HEK293T (cell line): ENCODE measurements around the gene SGTA.

Experiments used
- CTCF ChIA-PET: fragments of 350-600 bp; formaldehyde crosslinking; extraction: SDS; loops from one replicate; lab custom pipeline; 2021; ENCODE audit warnings: antibody characterized with exemption, inconsistent platforms; lab: Yijun Ruan, JAX
- POLR2A ChIA-PET: fragments of 350-600 bp; formaldehyde crosslinking; extraction: SDS; loops from one replicate; lab custom pipeline; 2020; ENCODE audit warnings: antibody characterized with exemption, inconsistent platforms; lab: Yijun Ruan, JAX
- DNase-seq: peaks from one replicate; pipeline ENCODE4 v3.0.0; 2012; ENCODE audit warnings: mixed read lengths; ENCODE audit errors: extremely low spot score
- ARNT ChIP-seq: fragments of 450-650 bp; IDR thresholded peaks from 2 replicates; pipeline ENCODE4 v1.6.1; 2017; ENCODE audit warnings: mild to moderate bottlenecking
- BHLHE40 ChIP-seq: fragments of 450-650 bp; IDR thresholded peaks from 2 replicates; pipeline ENCODE4 v1.6.1; 2016; ENCODE audit warnings: mild to moderate bottlenecking, moderate library complexity, borderline replicate concordance
- CTBP1 ChIP-seq: fragments of 450-650 bp; IDR thresholded peaks from 2 replicates; pipeline ENCODE4 v1.6.1; 2016; ENCODE audit warnings: borderline replicate concordance
- ELF4 ChIP-seq: fragments of 450-650 bp; IDR thresholded peaks from 2 replicates; pipeline ENCODE4 v1.6.1; 2017; ENCODE audit warnings: antibody characterized with exemption
- FOXA1 ChIP-seq: fragments of 450-650 bp; IDR thresholded peaks from 2 replicates; pipeline ENCODE4 v1.6.1; 2016; ENCODE audit warnings: mild to moderate bottlenecking
- FOXK2 ChIP-seq: fragments of 450-650 bp; IDR thresholded peaks from 2 replicates; pipeline ENCODE4 v1.6.1; 2016; ENCODE audit warnings: mild to moderate bottlenecking
- FOXM1 ChIP-seq: fragments of 450-650 bp; IDR thresholded peaks from 2 replicates; pipeline ENCODE4 v1.6.1; 2017; ENCODE audit warnings: mild to moderate bottlenecking, borderline replicate concordance
- HDGF ChIP-seq: fragments of 450-650 bp; IDR thresholded peaks from 2 replicates; pipeline ENCODE4 v1.6.1; 2017; ENCODE audit warnings: antibody characterized with exemption, borderline replicate concordance
- L3MBTL2 ChIP-seq: fragments of 450-650 bp; conservative IDR thresholded peaks from 2 replicates; pipeline ENCODE4 v1.6.1; 2016; ENCODE audit warnings: mild to moderate bottlenecking
- LEF1 ChIP-seq: fragments of 450-650 bp; IDR thresholded peaks from 2 replicates; pipeline ENCODE4 v1.6.1; 2017; ENCODE audit warnings: mild to moderate bottlenecking, borderline replicate concordance
- NFRKB ChIP-seq: fragments of 450-650 bp; IDR thresholded peaks from 2 replicates; pipeline ENCODE4 v1.6.1; 2016; ENCODE audit warnings: mild to moderate bottlenecking, moderate library complexity
- PKNOX1 ChIP-seq: fragments of 450-650 bp; IDR thresholded peaks from 2 replicates; pipeline ENCODE4 v1.6.1; 2016
- SP1 ChIP-seq: fragments of 450-650 bp; IDR thresholded peaks from 2 replicates; pipeline ENCODE4 v1.6.1; 2017
- SUZ12 ChIP-seq: fragments of 450-650 bp; IDR thresholded peaks from 2 replicates; pipeline ENCODE4 v1.6.1; 2016; ENCODE audit warnings: mild to moderate bottlenecking
- TARDBP ChIP-seq: fragments of 450-650 bp; IDR thresholded peaks from 2 replicates; pipeline ENCODE4 v1.6.1; 2016
- ZNF384 ChIP-seq: fragments of 450-650 bp; IDR thresholded peaks from 2 replicates; pipeline ENCODE4 v1.6.1; 2016

Gene SGTA

GRCh38 chr19:2761309-2761677 is 21.8 kb downstream of the SGTA start:
- POLR2A ChIA-PET = no interaction called here
- DNase-seq = no peak
- TF ChIP-seq ZNF384 = no peak
- no peak for TF ChIP-seq LEF1
- no peak for TF ChIP-seq FOXK2
- TF ChIP-seq BHLHE40 = no peak
- no peak for TF ChIP-seq L3MBTL2
- no peak for TF ChIP-seq HDGF
- CTCF ChIA-PET = no interaction called here

GRCh38 chr19:2759965-2760364 is 23.1 kb downstream of the SGTA start:
- ChIA-PET CTCF (no interaction called here), POLR2A (no interaction called here)
- TF ChIP-seq BHLHE40 (no peak), CTBP1 (no peak), ARNT (no peak), ELF4 (no peak), PKNOX1 (no peak), L3MBTL2 (no peak), LEF1 (no peak), SP1 (no peak), FOXK2 (no peak), ZNF384 (no peak), NFRKB (no peak), SUZ12 (no peak), HDGF (no peak), FOXM1 (no peak), TARDBP (no peak), FOXA1 (no peak)
- no peak for DNase-seq

GRCh38 chr19:2759362-2759761 is 23.7 kb downstream of the SGTA start:
- DNase-seq = no peak
- ChIA-PET POLR2A (no interaction called here), CTCF (no interaction called here)
- TF ChIP-seq PKNOX1 (no peak), ARNT (no peak), ELF4 (no peak), BHLHE40 (no peak), HDGF (no peak), LEF1 (no peak), SUZ12 (no peak), L3MBTL2 (no peak), FOXK2 (no peak), SP1 (no peak), TARDBP (no peak), CTBP1 (no peak), FOXM1 (no peak), ZNF384 (no peak), NFRKB (no peak), FOXA1 (no peak)

- CTCF ChIA-PET = no interaction called here
These were observed 24.3 kb downstream of the SGTA start for GRCh38 chr19:2758601-2759313.

GRCh38 chr19:2756921-2757881 is 25.9 kb downstream of the SGTA start:
- TF ChIP-seq FOXK2 = no peak
- CTCF ChIA-PET = no interaction called here
- POLR2A ChIA-PET = no interaction called here
- DNase-seq = no peak

More at GRCh38 chr19:2758601-2759313, 24.3 kb downstream of the SGTA start:
- TF ChIP-seq L3MBTL2 (no peak), SUZ12 (no peak), LEF1 (no peak), BHLHE40 (no peak), ARNT (no peak), FOXM1 (no peak), ELF4 (no peak)
- no peak for DNase-seq
- POLR2A ChIA-PET = no interaction called here

- ChIA-PET CTCF (no interaction called here), POLR2A (no interaction called here)
- TF ChIP-seq PKNOX1 (no peak), FOXK2 (no peak), TARDBP (no peak), HDGF (no peak), BHLHE40 (no peak), NFRKB (no peak), L3MBTL2 (no peak), LEF1 (no peak), FOXA1 (no peak), ELF4 (no peak), CTBP1 (no peak), SUZ12 (no peak), ZNF384 (no peak), ARNT (no peak)
- DNase-seq = no peak
These were observed 26.6 kb downstream of the SGTA start for GRCh38 chr19:2756477-2756876.
